HepG2 (cell line): Measurements from ENCODE around the gene LYPLA2. TPM values are rescaled to one million over a fixed set of nuclear protein-coding genes. Genes with fewer than 3 reads are reported as not detected.

Source experiments
- ATAC-seq: fragments of 200-7000 bp; cut with Tn5 transposase; 3 replicates; pipeline ENCODE4 v1.9.1; 2020; ENCODE audit warnings: mild to moderate bottlenecking, moderate library complexity
- BruUV-seq: library from RNA; stranded (reverse); fragments of 400-500 nt; replicated peaks from 2 replicates; lab custom pipeline; 2021; lab: Mats Ljungman, UMichigan
- CTCF ChIA-PET: fragments of 300-600 bp; formaldehyde crosslinking; extraction: SDS; loops from one replicate; lab custom pipeline; 2021; ENCODE audit warnings: low total read pairs, inconsistent platforms, low intra/inter-chr PET ratio; lab: Yijun Ruan, JAX
- POLR2A ChIA-PET: fragments of 350-600 bp; sonication (Branson Sonifier 250); formaldehyde crosslinking; loops from one replicate; lab custom pipeline; 2020; ENCODE audit warnings: antibody characterized with exemption, inconsistent platforms; lab: Yijun Ruan, JAX
- DNase-seq: peaks from one replicate; pipeline ENCODE4 v3.0.0-alpha.2; 2015; ENCODE audit warnings: low spot score
- FAIRE-seq: peaks from 3 replicates; lab custom pipeline; 2011; peaks lifted over from hg19 to GRCh38; lab: Jason Lieb, UNC
- H2AFZ ChIP-seq: one replicate; pipeline ENCODE4 v1.6.1; 2011; ENCODE audit warnings: low read length, inconsistent platforms
- H3K27ac ChIP-seq: fragments of 300-600 bp; 3 replicates; pipeline ENCODE4 v1.8.0; 2011; ENCODE audit warnings: mixed run types, mild to moderate bottlenecking, mixed read lengths, low read length, inconsistent platforms; ENCODE audit not compliant: insufficient read depth; ENCODE audit errors: extremely low read length
- H3K27me3 ChIP-seq, 2 experiments: fragments of 200-600 bp in 1 of 2; 2 replicates in 1 of 2; 3 replicates in 1 of 2; pipeline versions ENCODE4 v1.6.0 to v1.8.0; 2011; ENCODE audit warnings: low read length in 2 of 2, mild to moderate bottlenecking in 2 of 2, moderate library complexity in 2 of 2, inconsistent platforms in 1 of 2; ENCODE audit not compliant: insufficient read depth in 2 of 2, control insufficient read depth in 1 of 2
- H3K36me3 ChIP-seq, 2 experiments: fragments of 200-600 bp in 1 of 2; replicated peaks in 1 of 2; 2 replicates in 1 of 2; 3 replicates in 1 of 2; pipeline versions ENCODE4 v1.5.1 to v1.8.0; 2011; ENCODE audit warnings: low read length in 2 of 2, inconsistent platforms in 1 of 2; ENCODE audit not compliant: insufficient read depth in 2 of 2, control insufficient read depth in 1 of 2
- H3K4me1 ChIP-seq: 2 replicates; pipeline ENCODE4 v1.5.1; 2012; ENCODE audit warnings: low read length, inconsistent platforms; ENCODE audit not compliant: insufficient read depth
- H3K4me2 ChIP-seq: 2 replicates; pipeline ENCODE4 v1.6.0; 2011; ENCODE audit warnings: low read depth, low read length, inconsistent platforms
- H3K4me3 ChIP-seq, 3 experiments: fragments of 200-600 bp in 1 of 3; sonication (generic), shearing (Covaris generic) in 1 of 3; replicated peaks in 1 of 3; 2 replicates each; pipeline ENCODE4 v1.5.1; 2011 to 2016; ENCODE audit warnings: low read length in 3 of 3, inconsistent platforms in 2 of 3, low read depth in 2 of 3, mild to moderate bottlenecking in 2 of 3, control low read depth in 1 of 3, mixed read lengths in 1 of 3; ENCODE audit not compliant: insufficient read depth in 1 of 3
- H3K79me2 ChIP-seq: one replicate; pipeline ENCODE4 v1.6.1; 2011; ENCODE audit warnings: low read length, inconsistent platforms; ENCODE audit not compliant: insufficient read depth
- H3K9ac ChIP-seq: 2 replicates; pipeline ENCODE4 v1.6.0; 2011; ENCODE audit warnings: mild to moderate bottlenecking, low read depth, low read length, inconsistent platforms; ENCODE audit not compliant: insufficient read depth
- H3K9me3 ChIP-seq: 2 replicates; pipeline ENCODE4 v1.5.1; 2012; ENCODE audit warnings: mild to moderate bottlenecking, low read length
- H4K20me1 ChIP-seq: 2 replicates; pipeline ENCODE4 v1.6.0; 2011; ENCODE audit warnings: inconsistent platforms, mild to moderate bottlenecking, low read length, moderate library complexity; ENCODE audit not compliant: insufficient read depth
- ARID2 ChIP-seq: sonication (generic); formaldehyde crosslinking; IDR thresholded peaks from 2 replicates; pipeline ENCODE4 v1.8.1; 2022; ENCODE audit warnings: mild to moderate bottlenecking, missing genetic modification reagents, borderline replicate concordance
- ATF1 ChIP-seq: IDR thresholded peaks from 2 replicates; pipeline ENCODE4 v1.6.1; 2016; ENCODE audit warnings: mild to moderate bottlenecking, control low read depth
- ERF ChIP-seq: IDR thresholded peaks from 2 replicates; pipeline ENCODE4 v1.6.1; 2018; ENCODE audit warnings: missing biosample characterization, missing genetic modification reagents
- FOXA3 ChIP-seq: IDR thresholded peaks from 2 replicates; pipeline ENCODE4 v1.6.1; 2016; ENCODE audit warnings: missing genetic modification reagents, missing compliant biosample characterization
- HNF4G ChIP-seq, 2 experiments: sonication (generic) in 1 of 2; formaldehyde crosslinking in 1 of 2; IDR thresholded peaks; 2 replicates each; pipeline versions ENCODE4 v1.4.0 to v1.6.1; 2011 to 2020; ENCODE audit warnings: borderline replicate concordance in 2 of 2, low read depth in 2 of 2, mild to moderate bottlenecking in 2 of 2, low read length in 1 of 2, missing genetic modification reagents in 1 of 2, moderate library complexity in 1 of 2
- KDM6A ChIP-seq: IDR thresholded peaks from 2 replicates; pipeline ENCODE4 v1.6.1; 2016; ENCODE audit warnings: low read depth
- MAZ ChIP-seq, 2 experiments: sonication (generic) in 1 of 2; formaldehyde crosslinking in 1 of 2; IDR thresholded peaks; 2 replicates each; pipeline versions ENCODE4 v1.5.0 to v1.6.1; 2012 to 2020; ENCODE audit warnings: low read depth in 2 of 2, mild to moderate bottlenecking in 2 of 2, borderline replicate concordance in 1 of 2, improper control_type of control experiment in 1 of 2, low read length in 1 of 2, missing genetic modification reagents in 1 of 2, moderate library complexity in 1 of 2
- MEF2D ChIP-seq: sonication (generic); formaldehyde crosslinking; IDR thresholded peaks from 2 replicates; pipeline ENCODE4 v1.5.1; 2020; ENCODE audit warnings: mild to moderate bottlenecking, missing genetic modification reagents
- NCOR1 ChIP-seq: fragments of 200-600 bp; sonication (generic); IDR thresholded peaks from 2 replicates; pipeline ENCODE4 v1.7.0; 2017; ENCODE audit warnings: antibody characterized with exemption, low read length, borderline replicate concordance
- NFIB ChIP-seq: sonication (generic); formaldehyde crosslinking; IDR thresholded peaks from 2 replicates; pipeline ENCODE4 v1.9.0; 2021; ENCODE audit warnings: missing genetic modification reagents, mild to moderate bottlenecking, borderline replicate concordance
- NFKB2 ChIP-seq: sonication (generic); formaldehyde crosslinking; IDR thresholded peaks from 2 replicates; pipeline ENCODE4 v1.4.0; 2020; ENCODE audit warnings: missing genetic modification reagents, borderline replicate concordance
- NFYB ChIP-seq: sonication (generic); formaldehyde crosslinking; IDR thresholded peaks from 2 replicates; pipeline ENCODE4 v1.4.0; 2020; ENCODE audit warnings: missing genetic modification reagents
- NPAS2 ChIP-seq: sonication (generic); formaldehyde crosslinking; IDR thresholded peaks from 2 replicates; pipeline ENCODE4 v1.8.0; 2022; ENCODE audit warnings: mild to moderate bottlenecking, missing genetic modification reagents, borderline replicate concordance
- PHF8 ChIP-seq: sonication (generic); formaldehyde crosslinking; IDR thresholded peaks from 2 replicates; pipeline ENCODE4 v1.5.0; 2020; ENCODE audit warnings: missing genetic modification reagents
- RXRB ChIP-seq: IDR thresholded peaks from 2 replicates; pipeline ENCODE4 v1.6.1; 2016; ENCODE audit warnings: borderline replicate concordance, missing genetic modification reagents, missing compliant biosample characterization
- TOE1 ChIP-seq: sonication (generic); formaldehyde crosslinking; IDR thresholded peaks from 2 replicates; pipeline ENCODE4 v1.4.0; 2020; ENCODE audit warnings: mild to moderate bottlenecking, missing genetic modification reagents
- ZFY ChIP-seq: sonication (generic); formaldehyde crosslinking; IDR thresholded peaks from 2 replicates; pipeline ENCODE4 v1.4.0; 2020; ENCODE audit warnings: missing genetic modification reagents
- ZNF24 ChIP-seq: fragments of 450-650 bp; IDR thresholded peaks from 2 replicates; pipeline ENCODE4 v1.6.1; 2017; ENCODE audit warnings: antibody characterized with exemption, mild to moderate bottlenecking
- ZNF713 ChIP-seq: sonication (generic); formaldehyde crosslinking; IDR thresholded peaks from 2 replicates; pipeline ENCODE4 v1.4.0; 2020; ENCODE audit warnings: mild to moderate bottlenecking, missing genetic modification reagents
- ZNF879 ChIP-seq: sonication (generic); formaldehyde crosslinking; IDR thresholded peaks from 2 replicates; pipeline ENCODE4 v1.8.1; 2023; ENCODE audit warnings: missing genetic modification reagents
- WGBS: methylation state at CpG from one replicate; pipeline ENCODE4 v1.1.6; 2017; ENCODE audit warnings: low lambda C conversion rate; 5-methylcytosine and 5-hydroxymethylcytosine counted together
- in situ Hi-C: cut with HindIII; loops from 2 replicates; pipeline ENCODE4 v1.10.0; 2017; ENCODE audit warnings: low pct_unique_long_range_greater_than_20kb; ENCODE audit not compliant: extremely low pct_ligation_motif_present
- intact Hi-C: fragments of 100-400 bp; cut with micrococcal nuclease; formaldehyde crosslinking; loops from one replicate; pipeline ENCODE4 v1.10.0; 2022; ENCODE audit not compliant: unreplicated experiment
- polyA plus RNA-seq, 8 experiments: library from polyadenylated mRNA; depleted of rRNA in 3 of 8; stranded (reverse) in 7 of 8; unstranded in 1 of 8; fragments of >200 nt; fragmentation: Illumina TruSeq in 4 of 8; extraction: Trizol in 4 of 8; gene quantifications; 2 replicates each; pipeline versions ENCODE4 v1.2.1 to v1.2.3, GENCODE V29; 2011 to 2016; ENCODE audit warnings: low read depth in 4 of 8, missing spikeins in 1 of 8, mixed read lengths in 1 of 8; ENCODE audit not compliant: insufficient read depth in 1 of 8
- total RNA-seq, 5 experiments: library from RNA; depleted of rRNA; stranded (reverse); fragments of >200 nt; fragmentation: Illumina TruSeq; extraction: Trizol; gene quantifications; 2 replicates each; pipeline ENCODE4 v1.2.3, GENCODE V29; 2016; ENCODE audit warnings: low read depth in 1 of 5
- TF ChIP-seq, protein P1 (sequence below): sonication (generic); formaldehyde crosslinking; IDR thresholded peaks from 2 replicates; pipeline ENCODE4 v1.4.0; 2020; ENCODE audit warnings: missing genetic modification reagents

LYPLA2 gene
- total and polyA plus RNA-seq, 2 of the 13 experiments (the other 11 are each of a cell fraction or from before 2014, with no cell fraction given): 72.1 to 73.2 TPM

DNA sequence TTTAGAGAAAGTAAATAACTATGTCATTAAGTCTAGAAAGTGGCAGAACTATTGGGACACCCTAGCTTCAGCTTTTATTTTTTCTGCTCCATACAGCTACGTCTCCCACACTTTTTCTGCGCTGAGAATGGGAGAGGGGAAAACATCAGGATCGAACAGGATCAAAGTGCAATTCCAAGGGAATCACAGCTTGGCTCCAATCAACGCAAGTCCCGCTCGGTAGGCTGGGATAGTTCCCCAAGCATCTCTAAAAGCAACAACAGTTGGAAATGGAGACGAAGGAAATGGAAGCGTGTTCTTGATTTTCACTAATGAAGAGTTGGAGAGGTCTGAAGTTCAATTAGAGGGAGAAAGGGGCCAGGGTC is 33.7 kb downstream of the LYPLA2 start:
- intact Hi-C loops (no loop called here), in situ Hi-C loops (no loop called here)
- FAIRE-seq: peak; percentile 56
- ChIA-PET CTCF (interaction anchor here (0.8 kb wide), 1 partner anchor 43 kb away, joined by 3 read pairs; the partner anchor contains the start of gene FUCA1), POLR2A (interaction anchor here (0.7 to 5.2 kb wide), 22 partner anchors 10 to 480 kb away, joined by 3 to 71 read pairs (median 4); partner anchors contain the start of genes ELOA, GALE, HNRNPR and LYPLA2)
- H3K4me3 ChIP-seq: peak overlapping the region; percentile 90 to 100 (median 99)
- H3K27me3 ChIP-seq: no peaks in the 10 kb centered on the region; a peak in 1 of 5 replicates
- H3K4me1 ChIP-seq: peaks cover 22% of the 10 kb centered on the region
- peak overlapping the region; percentile 89 for H3K4me2 ChIP-seq
- ATAC-seq: peak; percentile 83
- no peaks in the 10 kb centered on the region for H3K9me3 ChIP-seq
- H3K79me2 ChIP-seq: peaks cover 14% of the 10 kb centered on the region
- peak overlapping the region; percentile 99 for H3K27ac ChIP-seq
- H3K9ac ChIP-seq: peak overlapping the region; percentile 100
- H4K20me1 ChIP-seq: no peaks in the 10 kb centered on the region
- peak; percentile 60 for DNase-seq
- BruUV-seq: TSS peak; percentile 86
- H2AFZ ChIP-seq: no peak overlapping the region
- 2% methylated on average over 8 of the region's 8 CpGs for WGBS
- H3K36me3 ChIP-seq: no peaks in the 10 kb centered on the region
- TF ChIP-seq MEF2D (CRISPR knock-in tag) (no peak), NPAS2 (0 out of 2 replicates have a peak, but pooled peaks have one; percentile 41), ATF1 (CRISPR knock-in tag) (no peak), NFYB (0 out of 2 replicates have a peak, but pooled peaks have one; percentile 28), ERF (CRISPR knock-in tag) (no peak), ZNF713 (CRISPR knock-in tag) (0 out of 2 replicates have a peak, but pooled peaks have one; percentile 20), ZNF879 (0 out of 2 replicates have a peak, but pooled peaks have one; percentile 10), ZFY (CRISPR knock-in tag) (no peak), ARID2 (0 out of 2 replicates have a peak, but pooled peaks have one; percentile 0), PHF8 (CRISPR knock-in tag) (no peak), FOXA3 (0 out of 2 replicates have a peak, but pooled peaks have one; percentile 8), NFIB (CRISPR knock-in tag) (no peak), NFKB2 (CRISPR knock-in tag) (no peak), NCOR1 (peak; percentile 32; the same call in 1 of the 2 replicates), MAZ (IDR thresholded peaks at IDR 0.05; ENCODE audit: borderline replicate concordance, low read depth, low read length) (no peak), MAZ (CRISPR knock-in tag; IDR thresholded peaks at IDR 0.05; ENCODE audit: low read depth) (no peak), ZNF24 (no peak), RXRB (CRISPR knock-in tag) (0 out of 2 replicates have a peak, but pooled peaks have one; percentile 22), HNF4G (IDR thresholded peaks at IDR 0.05; ENCODE audit: borderline replicate concordance, low read depth, low read length) (no peak; the same call in 1 of the 2 replicates), HNF4G (CRISPR knock-in tag; IDR thresholded peaks at IDR 0.05; ENCODE audit: borderline replicate concordance, low read depth) (no peak), TOE1 (CRISPR knock-in tag) (no peak), KDM6A (peak; percentile 8; the same call in 1 of the 2 replicates)
- TF ChIP-seq, protein P1, sequence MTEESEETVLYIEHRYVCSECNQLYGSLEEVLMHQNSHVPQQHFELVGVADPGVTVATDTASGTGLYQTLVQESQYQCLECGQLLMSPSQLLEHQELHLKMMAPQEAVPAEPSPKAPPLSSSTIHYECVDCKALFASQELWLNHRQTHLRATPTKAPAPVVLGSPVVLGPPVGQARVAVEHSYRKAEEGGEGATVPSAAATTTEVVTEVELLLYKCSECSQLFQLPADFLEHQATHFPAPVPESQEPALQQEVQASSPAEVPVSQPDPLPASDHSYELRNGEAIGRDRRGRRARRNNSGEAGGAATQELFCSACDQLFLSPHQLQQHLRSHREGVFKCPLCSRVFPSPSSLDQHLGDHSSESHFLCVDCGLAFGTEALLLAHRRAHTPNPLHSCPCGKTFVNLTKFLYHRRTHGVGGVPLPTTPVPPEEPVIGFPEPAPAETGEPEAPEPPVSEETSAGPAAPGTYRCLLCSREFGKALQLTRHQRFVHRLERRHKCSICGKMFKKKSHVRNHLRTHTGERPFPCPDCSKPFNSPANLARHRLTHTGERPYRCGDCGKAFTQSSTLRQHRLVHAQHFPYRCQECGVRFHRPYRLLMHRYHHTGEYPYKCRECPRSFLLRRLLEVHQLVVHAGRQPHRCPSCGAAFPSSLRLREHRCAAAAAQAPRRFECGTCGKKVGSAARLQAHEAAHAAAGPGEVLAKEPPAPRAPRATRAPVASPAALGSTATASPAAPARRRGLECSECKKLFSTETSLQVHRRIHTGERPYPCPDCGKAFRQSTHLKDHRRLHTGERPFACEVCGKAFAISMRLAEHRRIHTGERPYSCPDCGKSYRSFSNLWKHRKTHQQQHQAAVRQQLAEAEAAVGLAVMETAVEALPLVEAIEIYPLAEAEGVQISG (CRISPR knock-in tag): no peak
